Keratinocyte (primary cell): ENCODE data around the gene DKC1.

Experiments
- EZH2 ChIP-seq: IDR thresholded peaks from one replicate; pipeline ENCODE4 v1.6.1; 2012; ENCODE audit warnings: inconsistent platforms, mild to moderate bottlenecking, low read length, moderate library complexity
- TF ChIP-seq, protein P1 (sequence below), 3 experiments: IDR thresholded peaks in 1 of 3; conservative IDR thresholded peaks in 1 of 3; optimal IDR thresholded peaks in 1 of 3; 2 replicates in 2 of 3; 3 replicates in 1 of 3; pipeline versions ENCODE3 to v1.5.1; 2011; ENCODE audit warnings: low read length in 3 of 3, mild to moderate bottlenecking in 3 of 3, moderate library complexity in 2 of 3, control low read depth in 1 of 3, inconsistent platforms in 1 of 3; ENCODE audit not compliant: insufficient read depth in 2 of 3; ENCODE audit errors: extremely low read depth in 1 of 3

DNA sequence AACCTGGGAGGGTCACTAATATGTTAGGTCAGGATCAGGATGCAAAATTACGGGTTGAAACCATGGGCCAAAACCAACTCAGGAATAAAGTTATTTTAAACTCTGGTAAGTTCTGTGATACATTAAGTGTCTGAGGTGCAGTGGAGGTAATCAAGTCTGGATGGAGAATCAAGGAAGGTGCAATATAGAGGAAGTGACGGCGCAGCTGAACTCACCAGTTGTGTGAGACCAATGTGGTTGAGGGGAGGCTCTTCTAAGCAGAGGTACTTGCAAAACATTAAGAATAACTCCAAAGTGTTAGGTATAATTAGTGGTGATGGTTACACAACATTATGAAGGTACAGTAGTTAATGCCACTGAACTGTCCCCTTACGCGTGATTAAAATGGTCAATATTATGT lies 31.5 kb upstream of the DKC1 start:
- no peak for TF ChIP-seq EZH2
- TF ChIP-seq, protein P1, sequence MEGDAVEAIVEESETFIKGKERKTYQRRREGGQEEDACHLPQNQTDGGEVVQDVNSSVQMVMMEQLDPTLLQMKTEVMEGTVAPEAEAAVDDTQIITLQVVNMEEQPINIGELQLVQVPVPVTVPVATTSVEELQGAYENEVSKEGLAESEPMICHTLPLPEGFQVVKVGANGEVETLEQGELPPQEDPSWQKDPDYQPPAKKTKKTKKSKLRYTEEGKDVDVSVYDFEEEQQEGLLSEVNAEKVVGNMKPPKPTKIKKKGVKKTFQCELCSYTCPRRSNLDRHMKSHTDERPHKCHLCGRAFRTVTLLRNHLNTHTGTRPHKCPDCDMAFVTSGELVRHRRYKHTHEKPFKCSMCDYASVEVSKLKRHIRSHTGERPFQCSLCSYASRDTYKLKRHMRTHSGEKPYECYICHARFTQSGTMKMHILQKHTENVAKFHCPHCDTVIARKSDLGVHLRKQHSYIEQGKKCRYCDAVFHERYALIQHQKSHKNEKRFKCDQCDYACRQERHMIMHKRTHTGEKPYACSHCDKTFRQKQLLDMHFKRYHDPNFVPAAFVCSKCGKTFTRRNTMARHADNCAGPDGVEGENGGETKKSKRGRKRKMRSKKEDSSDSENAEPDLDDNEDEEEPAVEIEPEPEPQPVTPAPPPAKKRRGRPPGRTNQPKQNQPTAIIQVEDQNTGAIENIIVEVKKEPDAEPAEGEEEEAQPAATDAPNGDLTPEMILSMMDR (optimal IDR thresholded peaks at IDR 0.05 in 1 of 3, IDR thresholded peaks at IDR 0.05 in 1 of 3, conservative IDR thresholded peaks at IDR 0.05 in 1 of 3; ENCODE audit: extremely low read depth in 1 of 3, insufficient read depth in 2 of 3, low read length in 3 of 3): no peak
